ENCODE measurements around the gene SLC41A3. TPM values are rescaled to one million over a fixed set of nuclear protein-coding genes. Genes with fewer than 3 reads are reported as not detected.

SLC41A3 gene
- total and polyA plus RNA-seq, 11 donors: 20.9 to 60.1 (median 46.4) TPM

GRCh38 chr3:126058666-126059065, 25.3 kb downstream of the SLC41A3 start:
- peaks cover 0 to 47% (median 13%) of the 10 kb centered on the region in 12 donors for H3K4me1 ChIP-seq
- no peaks in the 10 kb centered on the region for H3K27me3 ChIP-seq
- no peak overlapping the region for H3K4me3 ChIP-seq
- no peaks in the 10 kb centered on the region for H3K9me3 ChIP-seq
- H3K27ac ChIP-seq: peak overlapping the region in 3 of 12 donors; percentile 1 to 80 (median 42)
- peaks cover 0 to 4% (median 0%) of the 10 kb centered on the region in 9 donors for H3K36me3 ChIP-seq
- ATAC-seq (peak in 1 of 4 donors; percentile 33), DNase-seq (no peak)
- intact Hi-C loops (cut with DNase I): no loop called here
- 50 to 76% (median 61%) methylated on average over 7 of the region's 7 CpGs for WGBS, 4 donors
- TF ChIP-seq POLR2A (IDR thresholded peaks at IDR 0.05): no peak
- TF ChIP-seq, protein P1, sequence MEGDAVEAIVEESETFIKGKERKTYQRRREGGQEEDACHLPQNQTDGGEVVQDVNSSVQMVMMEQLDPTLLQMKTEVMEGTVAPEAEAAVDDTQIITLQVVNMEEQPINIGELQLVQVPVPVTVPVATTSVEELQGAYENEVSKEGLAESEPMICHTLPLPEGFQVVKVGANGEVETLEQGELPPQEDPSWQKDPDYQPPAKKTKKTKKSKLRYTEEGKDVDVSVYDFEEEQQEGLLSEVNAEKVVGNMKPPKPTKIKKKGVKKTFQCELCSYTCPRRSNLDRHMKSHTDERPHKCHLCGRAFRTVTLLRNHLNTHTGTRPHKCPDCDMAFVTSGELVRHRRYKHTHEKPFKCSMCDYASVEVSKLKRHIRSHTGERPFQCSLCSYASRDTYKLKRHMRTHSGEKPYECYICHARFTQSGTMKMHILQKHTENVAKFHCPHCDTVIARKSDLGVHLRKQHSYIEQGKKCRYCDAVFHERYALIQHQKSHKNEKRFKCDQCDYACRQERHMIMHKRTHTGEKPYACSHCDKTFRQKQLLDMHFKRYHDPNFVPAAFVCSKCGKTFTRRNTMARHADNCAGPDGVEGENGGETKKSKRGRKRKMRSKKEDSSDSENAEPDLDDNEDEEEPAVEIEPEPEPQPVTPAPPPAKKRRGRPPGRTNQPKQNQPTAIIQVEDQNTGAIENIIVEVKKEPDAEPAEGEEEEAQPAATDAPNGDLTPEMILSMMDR (IDR thresholded peaks at IDR 0.05): no peak

- ATAC-seq: no peak
- no peak overlapping the region for H3K4me3 ChIP-seq
Measured at GRCh38 chr3:126057936-126058335, 26.0 kb downstream of the SLC41A3 start.

GRCh38 chr3:126057501-126057819, 26.5 kb downstream of the SLC41A3 start:
- Histone ChIP-seq H3K4me1 (peaks cover 0 to 47% (median 13%) of the 10 kb centered on the region in 12 donors), H3K27me3 (no peaks in the 10 kb centered on the region), H3K4me3 (no peak overlapping the region), H3K36me3 (peaks cover 0 to 4% (median 0%) of the 10 kb centered on the region in 9 donors), H3K27ac (peak overlapping the region in 9 of 12 donors; percentile 32 to 80 (median 78)), H3K9me3 (no peaks in the 10 kb centered on the region)
- intact Hi-C loops (cut with DNase I): no loop called here
- DNase-seq: no peak
- 76 to 91% (median 85%) methylated on average over 10 of the region's 10 CpGs for WGBS, 4 donors
- ATAC-seq: no peak
- TF ChIP-seq, protein P1 (IDR thresholded peaks at IDR 0.05): no peak
- no peak for TF ChIP-seq POLR2A (IDR thresholded peaks at IDR 0.05)

More at GRCh38 chr3:126057936-126058335, 26.0 kb downstream of the SLC41A3 start:
- Histone ChIP-seq H3K27ac (peak overlapping the region in 4 of 12 donors; percentile 42 to 80 (median 77)), H3K27me3 (no peaks in the 10 kb centered on the region), H3K36me3 (peaks cover 0 to 4% (median 0%) of the 10 kb centered on the region in 9 donors), H3K9me3 (no peaks in the 10 kb centered on the region), H3K4me1 (peaks cover 0 to 47% (median 13%) of the 10 kb centered on the region in 12 donors)
- TF ChIP-seq, protein P1 (IDR thresholded peaks at IDR 0.05): no peak
- no peak for TF ChIP-seq POLR2A (IDR thresholded peaks at IDR 0.05)
- 94 to 98% (median 95%) methylated on average over 13 of the region's 13 CpGs for WGBS, 4 donors
- intact Hi-C loops (cut with DNase I): no loop called here
- DNase-seq: no peak

DNA sequence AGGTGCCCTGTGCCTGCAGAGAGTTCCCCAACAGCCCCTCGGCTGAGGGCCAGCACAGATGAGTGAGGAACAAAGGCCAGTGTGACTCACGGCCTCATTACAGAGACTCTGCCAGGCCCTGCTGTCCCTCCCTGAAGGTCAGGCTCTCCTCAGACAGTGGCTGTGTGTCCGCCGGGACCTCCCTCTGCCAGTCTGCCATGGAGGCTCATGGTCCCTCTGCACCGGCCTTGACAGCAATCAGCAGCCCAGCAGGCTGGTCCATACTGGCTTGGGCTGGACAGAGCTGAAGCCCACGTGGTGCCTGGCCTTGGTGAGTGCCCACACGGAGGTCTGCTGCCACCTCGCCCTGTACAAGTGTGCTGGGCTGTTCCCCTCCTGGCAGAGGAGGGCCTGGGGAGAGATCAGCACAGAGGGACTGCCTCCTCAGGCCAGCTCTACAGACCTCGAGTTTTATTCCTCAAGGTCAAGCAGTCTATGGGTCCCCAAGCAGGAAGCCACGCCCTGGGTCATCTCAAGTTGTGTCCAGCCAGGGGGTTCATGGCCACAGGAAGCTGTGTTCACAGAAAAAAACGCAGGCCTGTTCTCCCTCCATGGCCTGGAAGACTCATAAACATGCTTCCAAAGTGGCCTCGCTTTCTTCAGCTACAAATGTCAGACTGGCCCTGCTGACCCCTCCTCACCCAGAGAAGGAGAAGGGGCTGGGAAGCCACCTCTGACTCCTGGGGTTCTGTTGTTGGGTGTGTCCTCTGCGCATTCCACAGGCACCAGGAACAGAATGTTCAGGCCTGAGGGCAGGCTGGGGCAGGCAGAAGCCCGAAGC, 27.0 kb downstream of the SLC41A3 start:
- no peaks in the 10 kb centered on the region for H3K27me3 ChIP-seq
- H3K27ac ChIP-seq: peak overlapping the region in 11 of 12 donors; percentile 25 to 80 (median 75)
- peaks cover 0 to 4% (median 0%) of the 10 kb centered on the region in 9 donors for H3K36me3 ChIP-seq
- DNase-seq: peak; percentile 48 to 91 (median 77)
- WGBS, 4 donors: 57 to 65% (median 60%) methylated on average over 4 to 14 of the region's 14 CpGs
- intact Hi-C loops (cut with DNase I): no loop called here
- H3K4me1 ChIP-seq: peaks cover 0 to 47% (median 13%) of the 10 kb centered on the region in 12 donors
- H3K4me3 ChIP-seq: no peak overlapping the region
- TF ChIP-seq POLR2A (IDR thresholded peaks at IDR 0.05): no peak
- TF ChIP-seq, protein P1 (IDR thresholded peaks at IDR 0.05): no peak
- no peaks in the 10 kb centered on the region for H3K9me3 ChIP-seq
- peak; percentile 76 to 95 (median 88) for ATAC-seq

Measured in heart left ventricle (tissue), 16 donors.